HEK293T (cell line): Measurements from ENCODE around the gene ATP9B.
"Not testable (repeated sequence)": the region's sequence is repeated elsewhere in the genome, so short reads cannot be mapped to it uniquely, and the experiment has no call there.

Experiments used
- CTCF ChIA-PET: fragments of 350-600 bp; formaldehyde crosslinking; extraction: SDS; loops from one replicate; lab custom pipeline; 2021; ENCODE audit warnings: antibody characterized with exemption, inconsistent platforms; lab: Yijun Ruan, JAX
- POLR2A ChIA-PET: fragments of 350-600 bp; formaldehyde crosslinking; extraction: SDS; loops from one replicate; lab custom pipeline; 2020; ENCODE audit warnings: antibody characterized with exemption, inconsistent platforms; lab: Yijun Ruan, JAX
- DNase-seq: peaks from one replicate; pipeline ENCODE4 v3.0.0; 2012; ENCODE audit warnings: mixed read lengths; ENCODE audit errors: extremely low spot score
- ARNT ChIP-seq: fragments of 450-650 bp; IDR thresholded peaks from 2 replicates; pipeline ENCODE4 v1.6.1; 2017; ENCODE audit warnings: mild to moderate bottlenecking
- BHLHE40 ChIP-seq: fragments of 450-650 bp; IDR thresholded peaks from 2 replicates; pipeline ENCODE4 v1.6.1; 2016; ENCODE audit warnings: mild to moderate bottlenecking, moderate library complexity, borderline replicate concordance
- CTBP1 ChIP-seq: fragments of 450-650 bp; IDR thresholded peaks from 2 replicates; pipeline ENCODE4 v1.6.1; 2016; ENCODE audit warnings: borderline replicate concordance
- ELF4 ChIP-seq: fragments of 450-650 bp; IDR thresholded peaks from 2 replicates; pipeline ENCODE4 v1.6.1; 2017; ENCODE audit warnings: antibody characterized with exemption
- FOXA1 ChIP-seq: fragments of 450-650 bp; IDR thresholded peaks from 2 replicates; pipeline ENCODE4 v1.6.1; 2016; ENCODE audit warnings: mild to moderate bottlenecking
- FOXK2 ChIP-seq: fragments of 450-650 bp; IDR thresholded peaks from 2 replicates; pipeline ENCODE4 v1.6.1; 2016; ENCODE audit warnings: mild to moderate bottlenecking
- FOXM1 ChIP-seq: fragments of 450-650 bp; IDR thresholded peaks from 2 replicates; pipeline ENCODE4 v1.6.1; 2017; ENCODE audit warnings: mild to moderate bottlenecking, borderline replicate concordance
- HDGF ChIP-seq: fragments of 450-650 bp; IDR thresholded peaks from 2 replicates; pipeline ENCODE4 v1.6.1; 2017; ENCODE audit warnings: antibody characterized with exemption, borderline replicate concordance
- L3MBTL2 ChIP-seq: fragments of 450-650 bp; conservative IDR thresholded peaks from 2 replicates; pipeline ENCODE4 v1.6.1; 2016; ENCODE audit warnings: mild to moderate bottlenecking
- LEF1 ChIP-seq: fragments of 450-650 bp; IDR thresholded peaks from 2 replicates; pipeline ENCODE4 v1.6.1; 2017; ENCODE audit warnings: mild to moderate bottlenecking, borderline replicate concordance
- NFRKB ChIP-seq: fragments of 450-650 bp; IDR thresholded peaks from 2 replicates; pipeline ENCODE4 v1.6.1; 2016; ENCODE audit warnings: mild to moderate bottlenecking, moderate library complexity
- PKNOX1 ChIP-seq: fragments of 450-650 bp; IDR thresholded peaks from 2 replicates; pipeline ENCODE4 v1.6.1; 2016
- SP1 ChIP-seq: fragments of 450-650 bp; IDR thresholded peaks from 2 replicates; pipeline ENCODE4 v1.6.1; 2017
- SUZ12 ChIP-seq: fragments of 450-650 bp; IDR thresholded peaks from 2 replicates; pipeline ENCODE4 v1.6.1; 2016; ENCODE audit warnings: mild to moderate bottlenecking
- TARDBP ChIP-seq: fragments of 450-650 bp; IDR thresholded peaks from 2 replicates; pipeline ENCODE4 v1.6.1; 2016
- ZNF384 ChIP-seq: fragments of 450-650 bp; IDR thresholded peaks from 2 replicates; pipeline ENCODE4 v1.6.1; 2016

Gene ATP9B

DNA sequence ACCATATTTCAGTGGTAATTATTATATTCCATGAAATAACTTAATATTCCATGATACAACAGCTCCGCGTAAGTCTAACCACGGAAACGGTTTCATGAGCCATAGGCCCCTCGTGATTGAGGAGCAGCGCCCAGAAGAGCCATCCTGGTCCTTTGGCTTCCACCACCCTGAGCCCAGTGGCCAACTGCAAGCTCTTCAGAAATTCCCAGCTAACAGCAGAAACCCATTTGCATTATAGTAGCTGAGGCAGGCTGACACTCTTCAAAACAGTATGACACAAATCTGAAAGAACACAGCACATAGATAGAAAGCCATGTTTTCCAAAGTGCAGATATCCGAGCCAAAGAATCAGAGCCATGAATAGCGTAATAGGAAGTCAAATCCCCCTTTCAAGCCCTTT, 205.6 kb downstream of the ATP9B start:
- ChIA-PET POLR2A (no interaction called here), CTCF (no interaction called here)
- no peak for TF ChIP-seq LEF1
- no peak for TF ChIP-seq TARDBP
- no peak for TF ChIP-seq PKNOX1
- TF ChIP-seq BHLHE40, result no peak
- TF ChIP-seq SP1, result no peak
- TF ChIP-seq L3MBTL2, result no peak
- DNase-seq, result no peak

GRCh38 chr18:79275461-79275860, 206.3 kb downstream of the ATP9B start:
- CTCF ChIA-PET, result no interaction called here
- no peak for DNase-seq
- POLR2A ChIA-PET, result no interaction called here
- no peak for TF ChIP-seq CTBP1
- no peak for TF ChIP-seq LEF1
- no peak for TF ChIP-seq BHLHE40
- no peak for TF ChIP-seq SP1
- no peak for TF ChIP-seq ARNT
- no peak for TF ChIP-seq L3MBTL2
- TF ChIP-seq SUZ12, result no peak
- no peak for TF ChIP-seq FOXM1
- no peak for TF ChIP-seq FOXA1
- no peak for TF ChIP-seq NFRKB
- TF ChIP-seq ELF4, result no peak
- TF ChIP-seq FOXK2, result no peak
- no peak for TF ChIP-seq ZNF384
- TF ChIP-seq HDGF, result no peak
- no peak for TF ChIP-seq TARDBP

DNA sequence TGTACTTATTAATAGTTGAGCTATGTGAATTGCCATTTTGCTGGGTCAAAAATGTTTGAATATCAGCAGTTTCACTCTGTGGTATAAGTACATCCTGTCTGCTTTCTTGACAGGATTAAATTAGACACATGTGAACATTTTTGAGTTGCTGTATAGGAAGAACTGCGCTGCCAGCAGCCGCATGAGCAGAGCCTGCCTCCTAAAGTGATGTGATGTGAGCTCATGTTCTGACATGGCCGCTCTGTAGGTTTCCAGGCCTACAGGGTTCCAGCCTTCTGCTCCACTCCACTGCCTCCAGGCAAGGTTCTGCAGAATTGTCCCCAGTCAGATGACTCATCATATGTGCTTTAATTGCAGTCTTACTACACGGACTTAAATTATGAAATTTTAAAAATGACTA, 206.8 kb downstream of the ATP9B start:
- ChIA-PET CTCF (no interaction called here), POLR2A (no interaction called here)
- TF ChIP-seq SP1, result no peak
- TF ChIP-seq HDGF, result no peak
- TF ChIP-seq ZNF384, result no peak
- no peak for TF ChIP-seq FOXK2
- TF ChIP-seq L3MBTL2, result no peak
- TF ChIP-seq TARDBP, result no peak
- no peak for TF ChIP-seq ELF4
- TF ChIP-seq FOXM1, result no peak
- TF ChIP-seq CTBP1, result no peak
- TF ChIP-seq PKNOX1, result no peak
- TF ChIP-seq ARNT, result no peak
- no peak for TF ChIP-seq FOXA1
- DNase-seq, result no peak

DNA sequence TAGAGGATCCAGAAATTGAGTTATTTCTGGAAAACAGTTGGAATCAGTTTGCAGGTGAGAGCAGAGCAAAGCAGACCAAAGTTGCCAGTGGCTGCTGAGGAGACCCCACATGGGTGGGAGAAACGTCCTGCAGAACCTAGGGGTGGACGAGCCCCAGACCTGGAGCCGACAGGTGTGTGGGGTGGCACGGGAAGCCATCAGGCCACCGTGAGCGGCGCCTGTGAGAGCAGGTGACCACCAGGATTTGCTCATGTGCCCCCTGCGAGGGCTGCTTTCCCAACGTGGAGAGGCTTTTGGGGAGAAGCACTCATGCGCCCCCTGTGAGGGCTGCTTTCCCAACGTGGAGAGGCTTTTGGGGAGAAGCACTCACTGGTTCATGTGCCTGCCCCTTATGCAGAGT, 209.7 kb downstream of the ATP9B start:
- ChIA-PET POLR2A (no interaction called here), CTCF (no interaction called here)
- no peak for DNase-seq
- TF ChIP-seq FOXM1 (no peak), ZNF384 (no peak), SUZ12 (no peak), L3MBTL2 (no peak), ELF4 (no peak)

DNA sequence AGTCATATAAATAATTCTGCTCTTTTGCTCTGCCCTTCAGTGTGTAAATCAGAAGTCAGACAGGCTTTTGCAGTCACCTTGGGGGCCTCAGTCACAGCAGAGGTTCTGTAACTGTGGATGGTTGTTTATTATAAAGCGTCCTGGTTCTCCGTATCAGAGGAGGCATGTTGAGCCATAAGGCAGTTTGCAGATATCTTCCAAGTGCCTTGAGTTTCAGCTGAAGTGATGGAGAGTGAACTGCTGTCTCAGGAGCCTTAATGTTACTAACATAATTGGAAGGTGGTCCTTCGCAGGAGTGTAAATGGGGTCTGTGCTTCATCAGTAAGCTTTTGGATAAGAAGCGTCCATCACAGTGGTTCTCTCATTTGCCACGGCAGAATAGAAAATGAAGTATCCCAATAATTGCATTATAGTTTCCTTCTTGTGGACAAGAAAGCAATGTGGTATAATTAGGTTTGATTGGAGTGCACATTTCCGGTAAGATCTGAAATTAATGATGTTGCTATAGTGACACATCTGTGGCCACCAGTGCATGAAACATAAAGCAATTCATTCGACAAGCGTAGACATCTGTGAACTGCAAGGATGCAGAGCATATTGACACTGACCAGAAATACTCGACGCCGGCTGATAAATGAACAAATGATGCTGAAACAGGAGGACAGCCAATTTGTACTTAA, 214.1 kb downstream of the ATP9B start:
- no peak for TF ChIP-seq L3MBTL2
- no peak for TF ChIP-seq FOXM1
- TF ChIP-seq LEF1, result no peak
- no peak for TF ChIP-seq NFRKB
- no peak for TF ChIP-seq BHLHE40
- ChIA-PET POLR2A (no interaction called here), CTCF (no interaction called here)
- DNase-seq, result no peak

- CTCF ChIA-PET, result no interaction called here
- no peak for DNase-seq
- POLR2A ChIA-PET, result no interaction called here
- TF ChIP-seq SP1 (no peak), TARDBP (no peak), LEF1 (no peak), BHLHE40 (no peak), ARNT (no peak), FOXK2 (no peak), FOXA1 (no peak), L3MBTL2 (no peak), CTBP1 (no peak), NFRKB (no peak), PKNOX1 (no peak), ELF4 (no peak), ZNF384 (no peak), SUZ12 (no peak)
Observed at GRCh38 chr18:79283929-79284328, 214.7 kb downstream of the ATP9B start.

- DNase-seq, CTCF ChIA-PET, POLR2A ChIA-PET: not testable (repeated sequence)
Observed at GRCh38 chr18:79285191-79285590, 216.0 kb downstream of the ATP9B start.

- POLR2A ChIA-PET, DNase-seq, CTCF ChIA-PET: not testable (repeated sequence)
Observed at GRCh38 chr18:79290409-79290808, 221.2 kb downstream of the ATP9B start.
